GM18861 (cell line): ENCODE measurements around the gene CISD3.

Experiments used
- ATAC-seq: cut with Tn5 transposase; IDR thresholded peaks from one replicate; pipeline ENCODE4 v1.9.1; 2021; ENCODE audit not compliant: unreplicated experiment

Gene CISD3

GRCh38 chr17:38766341-38766740 is 36.2 kb downstream of the CISD3 start:
- no peak for ATAC-seq

GRCh38 chr17:38768417-38768816 is 38.3 kb downstream of the CISD3 start:
- ATAC-seq: no peak

- ATAC-seq: no peak
These were observed 43.1 kb downstream of the CISD3 start for GRCh38 chr17:38773258-38773657.

- no peak for ATAC-seq
These were observed 47.6 kb downstream of the CISD3 start for GRCh38 chr17:38777641-38778250.

- no peak for ATAC-seq
These were observed 50.0 kb downstream of the CISD3 start for GRCh38 chr17:38779965-38780752.

- no peak for ATAC-seq
These were observed 53.1 kb downstream of the CISD3 start for GRCh38 chr17:38783227-38783626.
